DND-41 (cell line): ENCODE measurements around the gene AGRN.

Experiments used
- ATAC-seq: fragments of 200-7000 bp; cut with Tn5 transposase; 3 replicates; pipeline ENCODE4 v1.9.1; 2021; ENCODE audit warnings: low read depth; ENCODE audit not compliant: insufficient read depth
- DNase-seq: peaks from one replicate; pipeline ENCODE4 v3.0.0-alpha.2; 2020
- H2AFZ ChIP-seq: 2 replicates; pipeline ENCODE4 v1.6.0; 2012; ENCODE audit warnings: low read depth, low read length
- H3K27ac ChIP-seq: 2 replicates; pipeline ENCODE4 v1.5.1; 2012; ENCODE audit warnings: low read length, inconsistent platforms
- H3K27me3 ChIP-seq: fragments of 200-600 bp; sonication (generic); 2 replicates; pipeline ENCODE4 v1.6.0; 2012; ENCODE audit warnings: low read length, mild to moderate bottlenecking, inconsistent platforms; ENCODE audit not compliant: insufficient read depth, poor library complexity
- H3K36me3 ChIP-seq: 2 replicates; pipeline ENCODE4 v1.5.1; 2012; ENCODE audit warnings: low read length, inconsistent platforms; ENCODE audit not compliant: insufficient read depth
- H3K4me1 ChIP-seq: 2 replicates; pipeline ENCODE4 v1.5.1; 2012; ENCODE audit warnings: mild to moderate bottlenecking, low read length; ENCODE audit not compliant: insufficient read depth
- H3K4me2 ChIP-seq: 2 replicates; pipeline ENCODE4 v1.6.0; 2012; ENCODE audit warnings: mild to moderate bottlenecking, moderate library complexity, low read length, inconsistent platforms; ENCODE audit not compliant: insufficient read depth
- H3K4me3 ChIP-seq, 2 experiments: fragments of 200-600 bp in 1 of 2; shearing (Covaris generic) in 1 of 2; 2 replicates each; pipeline ENCODE4 v1.5.1; 2012 to 2016; ENCODE audit warnings: inconsistent platforms in 2 of 2, low read length in 2 of 2, mild to moderate bottlenecking in 2 of 2, low read depth in 1 of 2, moderate library complexity in 1 of 2
- H3K79me2 ChIP-seq: 2 replicates; pipeline ENCODE4 v1.6.0; 2012; ENCODE audit warnings: low read length, inconsistent platforms; ENCODE audit not compliant: insufficient read depth
- H3K9ac ChIP-seq: 2 replicates; pipeline ENCODE4 v1.6.0; 2012; ENCODE audit warnings: low read depth, mild to moderate bottlenecking, inconsistent platforms, low read length, moderate library complexity
- H3K9me3 ChIP-seq: 2 replicates; pipeline ENCODE4 v1.5.1; 2012; ENCODE audit warnings: low read length, moderate library complexity, mild to moderate bottlenecking, inconsistent platforms; ENCODE audit not compliant: insufficient read depth, severe bottlenecking
- H4K20me1 ChIP-seq: 2 replicates; pipeline ENCODE4 v1.6.0; 2012; ENCODE audit warnings: low read length; ENCODE audit not compliant: insufficient read depth
- EZH2 ChIP-seq: IDR thresholded peaks from 3 replicates; pipeline ENCODE4 v1.6.1; 2012; ENCODE audit warnings: borderline replicate concordance, low read depth, mild to moderate bottlenecking, moderate library complexity, low read length, inconsistent platforms; ENCODE audit not compliant: severe bottlenecking
- TF ChIP-seq, protein P1 (sequence below): IDR thresholded peaks from 2 replicates; pipeline ENCODE4 v1.5.1; 2012; ENCODE audit warnings: borderline replicate concordance, low read length, moderate library complexity, mild to moderate bottlenecking; ENCODE audit not compliant: poor library complexity, severe bottlenecking; ENCODE audit errors: extremely low read depth

AGRN gene

DNA sequence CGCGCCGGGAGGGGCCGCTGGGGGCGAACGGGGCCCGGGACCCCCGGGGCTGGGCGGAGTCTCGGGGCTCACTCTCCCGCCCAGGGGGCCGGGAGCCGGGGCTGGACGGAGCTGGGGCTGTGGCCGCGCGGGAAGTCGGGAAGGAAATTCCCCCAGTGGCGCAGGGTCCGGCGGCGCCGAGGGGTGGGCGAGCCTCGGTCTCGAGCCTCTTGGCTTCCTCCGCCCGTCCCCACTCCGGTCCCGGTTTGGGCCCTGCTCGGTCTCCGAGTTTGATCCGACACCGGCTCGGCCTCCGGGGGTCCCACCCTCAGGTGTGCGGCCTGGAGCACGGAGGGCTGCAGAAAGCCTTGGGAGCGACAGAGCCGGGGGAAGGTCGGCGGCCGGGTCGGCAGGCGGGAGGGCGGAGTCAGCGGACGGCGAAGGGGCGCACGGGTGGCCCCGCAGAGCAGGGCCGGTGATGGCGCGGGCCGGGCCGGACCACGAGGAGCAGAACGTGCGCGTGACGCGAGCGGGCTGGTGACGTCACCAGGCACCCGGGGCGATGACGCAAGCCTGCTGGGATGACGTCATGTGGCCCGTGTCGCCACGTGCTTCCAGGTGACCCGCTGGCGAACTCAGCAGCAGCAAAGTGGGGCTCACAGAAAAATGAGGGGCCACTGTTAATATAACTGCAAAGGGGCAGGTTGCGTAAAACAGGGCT is 19.4 kb upstream of the AGRN start:
- Histone ChIP-seq H4K20me1 (peaks cover 21% of the 10 kb centered on the region), H3K79me2 (no peaks in the 10 kb centered on the region), H3K27ac (no peak overlapping the region), H3K9ac (no peak overlapping the region), H3K4me2 (peak overlapping the region; percentile 42; the same call in 1 of the 2 replicates), H3K36me3 (no peaks in the 10 kb centered on the region), H3K27me3 (peaks cover 59% of the 10 kb centered on the region), H3K9me3 (no peaks in the 10 kb centered on the region), H3K4me1 (peaks cover 8% of the 10 kb centered on the region; the same call in 1 of the 2 replicates), H3K4me3 (no peak overlapping the region; a peak in 1 of 4 replicates), H2AFZ (no peak overlapping the region)
- no peak for TF ChIP-seq EZH2
- TF ChIP-seq, protein P1, sequence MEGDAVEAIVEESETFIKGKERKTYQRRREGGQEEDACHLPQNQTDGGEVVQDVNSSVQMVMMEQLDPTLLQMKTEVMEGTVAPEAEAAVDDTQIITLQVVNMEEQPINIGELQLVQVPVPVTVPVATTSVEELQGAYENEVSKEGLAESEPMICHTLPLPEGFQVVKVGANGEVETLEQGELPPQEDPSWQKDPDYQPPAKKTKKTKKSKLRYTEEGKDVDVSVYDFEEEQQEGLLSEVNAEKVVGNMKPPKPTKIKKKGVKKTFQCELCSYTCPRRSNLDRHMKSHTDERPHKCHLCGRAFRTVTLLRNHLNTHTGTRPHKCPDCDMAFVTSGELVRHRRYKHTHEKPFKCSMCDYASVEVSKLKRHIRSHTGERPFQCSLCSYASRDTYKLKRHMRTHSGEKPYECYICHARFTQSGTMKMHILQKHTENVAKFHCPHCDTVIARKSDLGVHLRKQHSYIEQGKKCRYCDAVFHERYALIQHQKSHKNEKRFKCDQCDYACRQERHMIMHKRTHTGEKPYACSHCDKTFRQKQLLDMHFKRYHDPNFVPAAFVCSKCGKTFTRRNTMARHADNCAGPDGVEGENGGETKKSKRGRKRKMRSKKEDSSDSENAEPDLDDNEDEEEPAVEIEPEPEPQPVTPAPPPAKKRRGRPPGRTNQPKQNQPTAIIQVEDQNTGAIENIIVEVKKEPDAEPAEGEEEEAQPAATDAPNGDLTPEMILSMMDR: no peak
- DNase-seq (no peak), ATAC-seq (no peak; the same call in 2 of the 3 replicates)

DNA sequence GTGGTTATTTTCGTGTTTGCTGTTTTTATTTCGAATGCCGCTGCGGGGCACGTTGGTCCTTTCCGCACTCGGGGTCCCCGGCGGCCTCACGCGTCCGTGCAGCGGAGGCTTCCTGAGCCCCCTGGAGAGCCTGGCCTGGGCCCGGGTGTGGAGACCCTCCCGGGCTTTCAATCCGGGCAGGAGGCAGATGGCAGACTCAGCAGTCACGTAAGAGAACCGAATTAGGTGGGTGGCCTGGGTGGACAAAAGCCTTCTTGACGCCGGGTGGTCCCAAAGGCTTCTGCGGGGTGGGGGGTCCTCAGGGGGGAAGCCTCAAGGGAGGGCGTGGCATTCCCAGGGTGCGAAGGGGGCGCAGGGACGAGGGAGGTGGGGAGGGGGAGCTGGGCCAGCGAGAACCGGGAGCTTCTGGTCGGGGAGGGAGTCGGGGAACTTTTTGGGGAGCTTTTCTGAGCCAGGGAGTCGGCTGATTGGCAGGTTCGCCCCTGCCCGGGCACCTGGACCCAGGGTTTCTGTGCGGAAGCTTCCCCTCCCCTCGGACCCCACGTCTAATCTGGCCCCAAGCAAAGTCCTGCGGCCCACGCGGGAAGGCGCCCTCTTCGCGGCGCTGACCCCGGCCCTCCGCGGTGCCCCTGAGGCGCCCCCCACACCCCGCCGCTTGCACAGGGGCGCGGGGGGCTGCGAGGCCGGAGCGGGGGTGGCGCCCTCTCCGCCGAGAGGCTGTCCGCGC is 18.7 kb upstream of the AGRN start:
- no peak for TF ChIP-seq EZH2
- TF ChIP-seq, protein P1: no peak
- no peaks in the 10 kb centered on the region for H3K9me3 ChIP-seq
- peaks cover 4% of the 10 kb centered on the region; the same call in 1 of the 2 replicates for H3K4me1 ChIP-seq
- H3K79me2 ChIP-seq: no peaks in the 10 kb centered on the region
- H3K36me3 ChIP-seq: no peaks in the 10 kb centered on the region
- peaks cover 60% of the 10 kb centered on the region for H3K27me3 ChIP-seq
- H3K4me3 ChIP-seq: no peak overlapping the region
- peaks cover 21% of the 10 kb centered on the region for H4K20me1 ChIP-seq
- no peak overlapping the region for H3K4me2 ChIP-seq
- DNase-seq (no peak), ATAC-seq (no peak)
- no peak overlapping the region for H2AFZ ChIP-seq
- no peak overlapping the region for H3K9ac ChIP-seq
- H3K27ac ChIP-seq: no peak overlapping the region

DNA sequence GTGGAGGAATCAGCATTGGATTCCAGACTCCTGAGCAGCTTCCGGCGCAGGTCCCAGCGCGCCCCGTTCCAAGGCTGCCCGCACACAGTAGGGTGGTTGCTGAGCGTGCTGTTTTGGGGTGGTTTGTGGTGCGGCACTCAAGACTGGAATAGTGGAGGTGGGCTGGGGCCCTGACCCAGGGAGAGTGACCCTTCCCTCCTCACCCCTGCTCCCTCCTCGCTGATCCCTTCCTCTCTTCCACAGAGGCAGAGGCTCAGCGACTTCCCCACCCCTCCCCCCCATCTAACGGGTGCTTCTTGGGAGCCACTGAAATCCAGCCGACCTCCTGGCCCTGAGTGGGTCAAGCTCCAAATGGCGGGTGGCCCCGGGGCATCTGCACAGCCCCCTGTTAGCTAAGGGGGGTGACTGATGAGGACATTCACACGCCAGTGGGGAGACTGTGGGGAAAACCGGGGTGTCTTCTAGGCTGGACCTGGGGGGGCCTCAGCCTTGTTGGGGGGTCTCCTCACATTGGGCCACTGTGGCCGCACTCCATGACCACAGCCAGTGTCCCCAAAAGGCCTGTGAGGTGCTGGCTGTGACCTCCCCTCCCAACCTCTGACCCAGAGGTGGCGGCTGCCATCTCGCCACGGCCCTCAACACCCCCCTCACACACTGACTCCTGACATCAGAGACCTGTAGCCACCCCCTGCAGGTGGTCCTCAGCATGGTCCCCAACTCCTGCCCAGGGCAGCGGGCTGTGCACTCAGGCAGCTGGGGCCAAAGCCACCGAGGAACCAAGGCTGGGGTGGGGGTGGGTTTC is 16.1 kb upstream of the AGRN start:
- Histone ChIP-seq H4K20me1 (peaks cover 18% of the 10 kb centered on the region), H3K4me3 (no peak overlapping the region), H3K36me3 (no peaks in the 10 kb centered on the region), H3K9ac (no peak overlapping the region), H3K4me1 (peaks cover 4% of the 10 kb centered on the region; the same call in 1 of the 2 replicates), H3K79me2 (no peaks in the 10 kb centered on the region), H2AFZ (no peak overlapping the region), H3K27ac (no peak overlapping the region), H3K27me3 (peaks cover 53% of the 10 kb centered on the region), H3K9me3 (no peaks in the 10 kb centered on the region), H3K4me2 (no peak overlapping the region)
- TF ChIP-seq, protein P1: no peak
- no peak for TF ChIP-seq EZH2
- DNase-seq (no peak), ATAC-seq (no peak)
